Coronary artery (tissue), 2 donors: Measurements from ENCODE around the gene TMEM158.

ENCODE experiments used
- DNase-seq: peaks from one replicate; pipeline ENCODE4 v3.0.0-alpha.2; 2017; ENCODE audit warnings: low spot score
- H3K27ac ChIP-seq, 2 donors: fragments of 200-600 bp; sonication (generic); one replicate each; pipeline ENCODE4 v1.5.1; 2016 to 2019
- H3K4me3 ChIP-seq: fragments of 200-600 bp; sonication (generic); 2 replicates; pipeline ENCODE4 v1.5.1; 2016; ENCODE audit warnings: mild to moderate bottlenecking, moderate library complexity
- TF ChIP-seq, protein P1 (sequence below): fragments of 200-600 bp; sonication (generic); IDR thresholded peaks from one replicate; pipeline ENCODE4 v1.5.1; 2019; ENCODE audit warnings: antibody characterized with exemption

The TMEM158 gene

GRCh38 chr3:45267097-45267496 lies 41.0 kb upstream of the TMEM158 start:
- no peak overlapping the region for H3K4me3 ChIP-seq
- TF ChIP-seq, protein P1, sequence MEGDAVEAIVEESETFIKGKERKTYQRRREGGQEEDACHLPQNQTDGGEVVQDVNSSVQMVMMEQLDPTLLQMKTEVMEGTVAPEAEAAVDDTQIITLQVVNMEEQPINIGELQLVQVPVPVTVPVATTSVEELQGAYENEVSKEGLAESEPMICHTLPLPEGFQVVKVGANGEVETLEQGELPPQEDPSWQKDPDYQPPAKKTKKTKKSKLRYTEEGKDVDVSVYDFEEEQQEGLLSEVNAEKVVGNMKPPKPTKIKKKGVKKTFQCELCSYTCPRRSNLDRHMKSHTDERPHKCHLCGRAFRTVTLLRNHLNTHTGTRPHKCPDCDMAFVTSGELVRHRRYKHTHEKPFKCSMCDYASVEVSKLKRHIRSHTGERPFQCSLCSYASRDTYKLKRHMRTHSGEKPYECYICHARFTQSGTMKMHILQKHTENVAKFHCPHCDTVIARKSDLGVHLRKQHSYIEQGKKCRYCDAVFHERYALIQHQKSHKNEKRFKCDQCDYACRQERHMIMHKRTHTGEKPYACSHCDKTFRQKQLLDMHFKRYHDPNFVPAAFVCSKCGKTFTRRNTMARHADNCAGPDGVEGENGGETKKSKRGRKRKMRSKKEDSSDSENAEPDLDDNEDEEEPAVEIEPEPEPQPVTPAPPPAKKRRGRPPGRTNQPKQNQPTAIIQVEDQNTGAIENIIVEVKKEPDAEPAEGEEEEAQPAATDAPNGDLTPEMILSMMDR = no peak
- DNase-seq = no peak
- no peak overlapping the region for H3K27ac ChIP-seq

DNA sequence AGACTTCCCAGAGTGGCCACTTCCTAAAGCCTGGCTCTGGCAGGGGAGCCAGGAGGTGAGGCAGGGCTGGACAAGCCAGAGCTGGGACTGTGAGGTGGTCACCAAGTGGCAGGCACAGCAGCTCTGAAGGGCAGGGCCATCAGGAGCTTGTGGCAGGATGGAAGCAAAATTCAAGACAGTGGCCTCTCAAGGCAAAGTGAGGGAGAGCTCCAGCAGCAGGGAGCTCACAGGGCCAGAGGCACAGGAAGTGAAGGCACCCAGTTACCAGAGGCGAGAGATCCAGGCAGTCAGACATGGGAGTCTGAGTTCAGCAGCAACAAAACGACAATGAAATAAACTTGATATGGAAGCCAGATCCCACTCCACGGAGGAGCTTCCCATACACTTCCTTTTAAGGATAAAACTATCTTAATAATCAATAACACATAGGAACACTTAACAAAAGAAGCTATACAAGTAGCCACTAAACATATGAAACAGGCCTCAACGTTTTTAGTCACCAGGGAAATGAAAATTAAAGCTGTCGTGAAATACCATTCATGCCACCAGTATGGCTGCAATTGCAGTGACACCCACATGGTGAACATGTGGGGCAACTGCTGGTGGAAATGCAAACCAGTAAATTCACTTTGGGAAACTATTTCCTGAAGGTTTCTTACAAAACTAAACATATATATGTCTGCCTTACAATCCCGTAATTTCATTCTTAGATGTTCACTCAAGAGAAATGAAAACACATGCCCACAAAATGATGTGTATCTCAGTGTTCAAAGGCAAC lies 35.4 kb upstream of the TMEM158 start:
- Histone ChIP-seq H3K4me3 (no peak overlapping the region), H3K27ac (no peak overlapping the region)
- TF ChIP-seq, protein P1 = no peak
- DNase-seq = no peak

- TF ChIP-seq, protein P1 = no peak
- no peak overlapping the region for H3K27ac ChIP-seq
- H3K4me3 ChIP-seq = no peak overlapping the region
- DNase-seq = no peak
These were observed 33.0 kb upstream of the TMEM158 start for GRCh38 chr3:45259133-45259532.

DNA sequence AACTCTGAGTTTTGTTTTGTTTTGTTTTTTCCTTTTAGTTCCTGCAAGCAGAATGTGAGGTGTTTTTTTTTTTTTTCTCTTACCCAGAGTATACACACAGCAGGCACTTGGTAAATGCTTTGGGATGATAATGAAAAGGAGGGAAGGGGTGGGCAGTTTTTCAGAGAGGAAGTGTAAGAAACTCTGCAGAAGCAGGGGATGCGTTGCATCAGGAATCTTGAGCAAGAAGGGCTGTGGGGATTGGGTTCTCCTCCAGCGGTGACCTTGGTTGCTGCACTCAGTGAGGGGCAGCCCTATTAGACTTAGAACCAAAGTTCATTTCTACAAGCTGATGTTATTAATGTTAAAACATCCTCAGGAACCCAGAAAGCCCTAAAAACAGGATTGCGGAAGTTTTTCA lies 32.2 kb upstream of the TMEM158 start:
- H3K4me3 ChIP-seq = no peak overlapping the region
- no peak for DNase-seq
- H3K27ac ChIP-seq = no peak overlapping the region
- TF ChIP-seq, protein P1 = no peak

DNA sequence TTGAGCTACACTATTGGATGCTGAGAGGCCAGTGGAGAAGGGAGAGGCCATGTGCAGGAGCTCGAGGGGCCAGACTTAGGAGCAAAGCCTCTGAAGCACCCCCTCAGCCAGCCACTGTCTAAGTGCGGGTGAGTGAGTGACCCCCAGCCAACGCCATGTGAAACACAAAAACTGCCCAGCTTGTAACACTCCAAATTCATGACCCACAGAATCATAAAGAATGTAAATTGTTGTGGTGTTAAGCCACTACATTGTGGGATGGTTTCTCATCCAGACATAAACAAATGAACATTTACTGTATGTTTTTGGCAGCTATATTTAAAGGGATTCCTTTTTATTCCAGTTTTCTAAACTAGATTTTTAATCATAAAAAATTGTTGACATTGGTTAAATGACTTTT lies 27.2 kb upstream of the TMEM158 start:
- DNase-seq = no peak
- H3K4me3 ChIP-seq = no peak overlapping the region
- H3K27ac ChIP-seq = no peak overlapping the region
- TF ChIP-seq, protein P1 = no peak

DNA sequence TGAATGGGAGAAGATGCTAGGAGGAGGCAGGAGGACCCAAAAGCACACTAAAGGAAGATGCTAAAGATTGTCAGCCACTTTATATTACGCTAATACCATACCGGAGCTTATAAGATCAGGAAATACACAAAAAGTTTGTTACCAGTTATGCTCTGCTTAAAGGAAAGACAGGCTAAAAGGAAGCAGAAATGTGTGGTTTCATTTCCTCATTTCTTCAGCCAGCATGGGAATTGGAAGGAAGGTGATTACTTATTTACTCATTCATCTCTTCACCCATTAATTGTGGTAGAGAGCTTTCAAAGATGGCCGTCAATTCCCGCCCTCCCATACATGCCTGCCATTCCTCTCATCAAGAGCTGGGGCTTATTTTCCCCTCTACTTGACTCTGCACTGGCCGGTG lies 26.7 kb upstream of the TMEM158 start:
- Histone ChIP-seq H3K4me3 (no peak overlapping the region), H3K27ac (no peak overlapping the region)
- no peak for DNase-seq
- TF ChIP-seq, protein P1 = no peak

DNA sequence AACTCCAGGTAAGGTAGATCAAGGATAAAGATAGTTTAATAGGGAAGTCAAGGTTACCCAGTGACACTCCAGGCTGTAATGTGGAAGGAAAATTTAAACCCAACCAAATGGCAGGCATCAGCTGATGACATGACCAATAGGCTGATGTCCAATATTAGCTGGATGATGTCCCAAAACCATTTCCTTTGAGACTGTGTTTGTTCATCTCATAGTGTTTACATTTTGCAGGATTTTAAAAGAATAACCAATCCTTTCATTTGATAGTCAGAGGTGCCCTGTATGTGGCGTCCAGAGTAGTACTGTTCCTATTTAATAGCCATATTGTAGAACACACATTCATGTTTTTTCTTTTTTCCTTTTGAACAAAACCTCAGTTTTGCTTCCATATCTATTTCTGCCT lies 23.3 kb upstream of the TMEM158 start:
- H3K4me3 ChIP-seq = no peak overlapping the region
- H3K27ac ChIP-seq = no peak overlapping the region
- no peak for DNase-seq
- TF ChIP-seq, protein P1 = no peak
